Right lobe of liver (tissue), 4 donors: ENCODE measurements around the gene BTBD6.

Experiments
- CTCF ChIP-seq, 4 donors: fragments of 200-600 bp in 3 of 4; fragments of 450-650 bp in 1 of 4; IDR thresholded peaks; one replicate each; pipeline versions ENCODE4 v1.5.1 to v1.8.0; 2016 to 2022; ENCODE audit warnings: antibody characterized with exemption in 4 of 4, mild to moderate bottlenecking in 2 of 4
- POLR2A ChIP-seq: fragments of 450-650 bp; IDR thresholded peaks from one replicate; pipeline ENCODE4 v1.6.1; 2017; ENCODE audit warnings: antibody characterized with exemption, mild to moderate bottlenecking
- donor health status: DM: no; HTN: no; CAD: no.
- donor health status: DM: no; HTN: no; CAD: no.
- donor health status: DM: no; HTN: yes; CAD: no.

GRCh38 chr14:105283899-105284298 lies 35.6 kb downstream of the BTBD6 start:
- TF ChIP-seq CTCF (IDR thresholded peaks at IDR 0.05): no peak
- no peak for TF ChIP-seq POLR2A
